GM23248 (cell line): ENCODE results near the gene CLIC5. TPM values are rescaled to one million over a fixed set of nuclear protein-coding genes. Genes with fewer than 3 reads are reported as not detected.

ENCODE experiments used
- DNase-seq: peaks from one replicate; pipeline ENCODE4 v3.0.0-alpha.2; 2015
- H2AFZ ChIP-seq: fragments of 200-600 bp; sonication (generic); 2 replicates; pipeline ENCODE4 v1.6.1; 2016; ENCODE audit warnings: antibody characterized with exemption
- H3F3A ChIP-seq: fragments of 200-600 bp; sonication (generic); 2 replicates; pipeline ENCODE4 v1.6.1; 2016; ENCODE audit warnings: mild to moderate bottlenecking, antibody characterized with exemption, mixed run types; ENCODE audit not compliant: insufficient read depth
- H3K27ac ChIP-seq: fragments of 200-600 bp; sonication (generic); 2 replicates; pipeline ENCODE4 v1.5.1; 2016; ENCODE audit warnings: mild to moderate bottlenecking
- H3K27me3 ChIP-seq: fragments of 200-600 bp; sonication (generic); replicated peaks from 2 replicates; pipeline ENCODE4 v1.6.1; 2016; ENCODE audit warnings: mild to moderate bottlenecking; ENCODE audit not compliant: insufficient read depth
- H3K36me3 ChIP-seq: fragments of 200-600 bp; sonication (generic); 2 replicates; pipeline ENCODE4 v1.6.1; 2016; ENCODE audit warnings: low read depth, mild to moderate bottlenecking
- H3K4me1 ChIP-seq: fragments of 200-600 bp; sonication (generic); 2 replicates; pipeline ENCODE4 v1.6.1; 2016; ENCODE audit warnings: mild to moderate bottlenecking; ENCODE audit not compliant: insufficient read depth
- H3K4me2 ChIP-seq: fragments of 200-600 bp; sonication (generic); one replicate; pipeline ENCODE4 v1.6.1; 2016; ENCODE audit warnings: mild to moderate bottlenecking; ENCODE audit not compliant: unreplicated experiment
- H3K4me3 ChIP-seq: fragments of 200-600 bp; sonication (generic); 2 replicates; pipeline ENCODE4 v1.5.1; 2016; ENCODE audit warnings: mild to moderate bottlenecking
- H3K79me2 ChIP-seq: fragments of 200-600 bp; sonication (generic); 2 replicates; pipeline ENCODE4 v1.6.1; 2016; ENCODE audit warnings: mild to moderate bottlenecking; ENCODE audit not compliant: insufficient read depth
- H3K9ac ChIP-seq: fragments of 200-600 bp; sonication (generic); 2 replicates; pipeline ENCODE4 v1.6.1; 2016; ENCODE audit warnings: mild to moderate bottlenecking
- H3K9me2 ChIP-seq: fragments of 200-600 bp; sonication (generic); 2 replicates; pipeline ENCODE4 v1.6.1; 2016; ENCODE audit warnings: mixed run types, mild to moderate bottlenecking, moderate library complexity; ENCODE audit not compliant: insufficient read depth
- H3K9me3 ChIP-seq: fragments of 200-600 bp; sonication (generic); one replicate; pipeline ENCODE4 v1.6.1; 2017; ENCODE audit warnings: low read depth
- H4K20me1 ChIP-seq: fragments of 200-600 bp; sonication (generic); 2 replicates; pipeline ENCODE4 v1.6.0; 2016; ENCODE audit not compliant: insufficient read depth
- EZH2 ChIP-seq: fragments of 200-600 bp; sonication (generic); IDR thresholded peaks from 2 replicates; pipeline ENCODE4 v1.6.1; 2018; ENCODE audit warnings: antibody characterized with exemption, mild to moderate bottlenecking; ENCODE audit not compliant: insufficient read depth, poor library complexity, severe bottlenecking
- EZH2phosphoT487 ChIP-seq: fragments of 200-600 bp; sonication (generic); IDR thresholded peaks from 2 replicates; pipeline ENCODE4 v1.6.1; 2018; ENCODE audit warnings: antibody characterized with exemption, moderate library complexity, mild to moderate bottlenecking, low read depth; ENCODE audit not compliant: insufficient read depth
- WGBS, 2 experiments: methylation state at CpG; one replicate each; pipeline ENCODE4 v1.1.6; 2015 to 2017; ENCODE audit warnings: low lambda C conversion rate in 2 of 2, low coverage in 1 of 2; ENCODE audit errors: missing lambda C conversion rate in 2 of 2; 5-methylcytosine and 5-hydroxymethylcytosine counted together
- in situ Hi-C: fragments of 300-500 bp; cut with MboI; formaldehyde crosslinking; loops from 2 replicates; pipeline ENCODE4 v1.15.0; 2020
- polyA plus RNA-seq: library from polyadenylated mRNA; unstranded; fragments of >200 nt; fragmentation: Nextera tagmentation; extraction: Ambion mirVana; gene quantifications from 2 replicates; pipeline ENCODE4 v1.2.1, GENCODE V29; 2016
- total RNA-seq: library from RNA; depleted of rRNA; stranded (reverse); fragments of >200 nt; shearing (Covaris generic); gene quantifications from 2 replicates; pipeline ENCODE4 v1.2.3, GENCODE V29; 2014

The CLIC5 gene
- total and polyA plus RNA-seq, 2 experiments from 2014 or later: not detected

- Histone ChIP-seq H3K4me1 (no peaks in the 10 kb centered on the region), H3K36me3 (no peaks in the 10 kb centered on the region), H3K9me3 (no peaks in the 10 kb centered on the region), H3K9me2 (no peaks in the 10 kb centered on the region), H4K20me1 (no peaks in the 10 kb centered on the region), H2AFZ (no peak overlapping the region), H3K27me3 (peaks cover 16% of the 10 kb centered on the region), H3K27ac (no peak overlapping the region), H3K9ac (no peak overlapping the region), H3K4me3 (no peak overlapping the region), H3K4me2 (no peak overlapping the region), H3K79me2 (no peaks in the 10 kb centered on the region), H3F3A (no peaks in the 10 kb centered on the region)
- no peak for TF ChIP-seq EZH2
- WGBS, 2 experiments: 40 to 41% methylated on average over 11 of the region's 11 CpGs
- in situ Hi-C loops: no loop called here
- no peak for DNase-seq
Observed at GRCh38 chr6:45951321-45952167, 64.1 kb downstream of the CLIC5 start.

GRCh38 chr6:45949256-45949655 is 66.4 kb downstream of the CLIC5 start:
- WGBS, 2 experiments: 83 to 90% methylated on average over 7 of the region's 7 CpGs
- no peaks in the 10 kb centered on the region for H3K9me3 ChIP-seq
- no peak overlapping the region for H2AFZ ChIP-seq
- H3K27me3 ChIP-seq: no peaks in the 10 kb centered on the region
- peaks cover 7% of the 10 kb centered on the region; the same call in 1 of the 2 replicates for H3F3A ChIP-seq
- H3K4me3 ChIP-seq: no peak overlapping the region
- no peak overlapping the region for H3K27ac ChIP-seq
- no peak overlapping the region for H3K4me2 ChIP-seq
- H3K4me1 ChIP-seq: peaks cover 8% of the 10 kb centered on the region; the same call in 1 of the 2 replicates
- TF ChIP-seq EZH2 (no peak), EZH2phosphoT487 (no peak)
- in situ Hi-C loops: no loop called here
- DNase-seq: no peak
- H3K9ac ChIP-seq: no peak overlapping the region
- H3K36me3 ChIP-seq: no peaks in the 10 kb centered on the region
- H3K9me2 ChIP-seq: no peaks in the 10 kb centered on the region
- no peaks in the 10 kb centered on the region for H3K79me2 ChIP-seq
- H4K20me1 ChIP-seq: no peaks in the 10 kb centered on the region

- Histone ChIP-seq H4K20me1 (no peaks in the 10 kb centered on the region), H3K27me3 (no peaks in the 10 kb centered on the region), H3K79me2 (no peaks in the 10 kb centered on the region), H3F3A (peaks cover 7% of the 10 kb centered on the region; the same call in 1 of the 2 replicates), H3K4me1 (peaks cover 8% of the 10 kb centered on the region; the same call in 1 of the 2 replicates), H3K9ac (no peak overlapping the region), H3K9me3 (no peaks in the 10 kb centered on the region), H3K4me2 (no peak overlapping the region), H3K36me3 (no peaks in the 10 kb centered on the region), H3K9me2 (no peaks in the 10 kb centered on the region), H2AFZ (no peak overlapping the region), H3K4me3 (no peak overlapping the region), H3K27ac (no peak overlapping the region)
- in situ Hi-C loops: no loop called here
- TF ChIP-seq EZH2phosphoT487 (no peak), EZH2 (no peak)
- DNase-seq: no peak
Observed at GRCh38 chr6:45947807-45948206, 67.9 kb downstream of the CLIC5 start.

GRCh38 chr6:45946887-45947286 is 68.8 kb downstream of the CLIC5 start:
- 75 to 78% methylated on average over 6 of the region's 6 CpGs for WGBS, 2 experiments
- in situ Hi-C loops: no loop called here
- H3F3A ChIP-seq: peaks cover 7% of the 10 kb centered on the region; the same call in 1 of the 2 replicates
- no peak overlapping the region for H2AFZ ChIP-seq
- H3K9me2 ChIP-seq: no peaks in the 10 kb centered on the region
- H4K20me1 ChIP-seq: no peaks in the 10 kb centered on the region
- H3K36me3 ChIP-seq: no peaks in the 10 kb centered on the region
- H3K9me3 ChIP-seq: no peaks in the 10 kb centered on the region
- no peak overlapping the region for H3K27ac ChIP-seq
- no peak overlapping the region for H3K4me3 ChIP-seq
- H3K27me3 ChIP-seq: no peaks in the 10 kb centered on the region
- TF ChIP-seq EZH2phosphoT487 (no peak), EZH2 (no peak)
- no peaks in the 10 kb centered on the region for H3K79me2 ChIP-seq
- H3K4me2 ChIP-seq: no peak overlapping the region
- peaks cover 8% of the 10 kb centered on the region; the same call in 1 of the 2 replicates for H3K4me1 ChIP-seq
- no peak overlapping the region for H3K9ac ChIP-seq
- peak; percentile 53 for DNase-seq
